ENCODE results near the gene CCNE1. TPM values are rescaled to one million over a fixed set of nuclear protein-coding genes. Genes with fewer than 3 reads are reported as not detected.

CCNE1 gene
- total RNA-seq, 1 donor from 2014 or later = 6.4 TPM

DNA sequence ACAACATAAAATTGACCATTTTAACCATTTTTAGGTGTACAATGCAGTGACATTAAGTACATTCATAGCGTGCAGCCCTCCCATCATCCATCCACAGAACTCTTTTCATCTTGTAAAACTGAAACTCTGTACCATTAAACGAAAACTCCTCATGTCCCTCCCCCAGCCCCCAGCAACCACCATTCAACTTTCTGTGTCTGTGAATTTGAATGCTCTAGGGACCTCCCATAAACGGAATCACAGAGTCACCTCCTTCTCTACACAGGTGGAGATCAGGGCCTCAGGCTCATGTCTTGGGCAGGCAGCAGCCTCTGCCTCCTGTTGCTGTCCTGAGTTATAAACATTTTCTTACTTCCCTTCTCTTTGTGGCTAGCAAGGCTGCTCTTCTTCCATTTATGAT is 7.3 kb upstream of the CCNE1 start:
- H3K4me3 Mint-ChIP-seq (ENCODE audit: unreplicated experiment) = no peak overlapping the region
- TF ChIP-seq, protein P1, sequence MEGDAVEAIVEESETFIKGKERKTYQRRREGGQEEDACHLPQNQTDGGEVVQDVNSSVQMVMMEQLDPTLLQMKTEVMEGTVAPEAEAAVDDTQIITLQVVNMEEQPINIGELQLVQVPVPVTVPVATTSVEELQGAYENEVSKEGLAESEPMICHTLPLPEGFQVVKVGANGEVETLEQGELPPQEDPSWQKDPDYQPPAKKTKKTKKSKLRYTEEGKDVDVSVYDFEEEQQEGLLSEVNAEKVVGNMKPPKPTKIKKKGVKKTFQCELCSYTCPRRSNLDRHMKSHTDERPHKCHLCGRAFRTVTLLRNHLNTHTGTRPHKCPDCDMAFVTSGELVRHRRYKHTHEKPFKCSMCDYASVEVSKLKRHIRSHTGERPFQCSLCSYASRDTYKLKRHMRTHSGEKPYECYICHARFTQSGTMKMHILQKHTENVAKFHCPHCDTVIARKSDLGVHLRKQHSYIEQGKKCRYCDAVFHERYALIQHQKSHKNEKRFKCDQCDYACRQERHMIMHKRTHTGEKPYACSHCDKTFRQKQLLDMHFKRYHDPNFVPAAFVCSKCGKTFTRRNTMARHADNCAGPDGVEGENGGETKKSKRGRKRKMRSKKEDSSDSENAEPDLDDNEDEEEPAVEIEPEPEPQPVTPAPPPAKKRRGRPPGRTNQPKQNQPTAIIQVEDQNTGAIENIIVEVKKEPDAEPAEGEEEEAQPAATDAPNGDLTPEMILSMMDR (IDR thresholded peaks at IDR 0.05; ENCODE audit: partially characterized antibody, unreplicated experiment) = no peak
- H3K36me3 Mint-ChIP-seq (ENCODE audit: unreplicated experiment) = no peaks in the 10 kb centered on the region
- no peak overlapping the region for H3K27ac Mint-ChIP-seq (ENCODE audit: unreplicated experiment)
- no peaks in the 10 kb centered on the region for H3K27me3 Mint-ChIP-seq (ENCODE audit: unreplicated experiment)
- no peak for DNase-seq
- peaks cover 2% of the 10 kb centered on the region for H3K9me3 Mint-ChIP-seq (ENCODE audit: unreplicated experiment)
- H3K4me1 Mint-ChIP-seq (ENCODE audit: low read depth, unreplicated experiment) = no peaks in the 10 kb centered on the region

DNA sequence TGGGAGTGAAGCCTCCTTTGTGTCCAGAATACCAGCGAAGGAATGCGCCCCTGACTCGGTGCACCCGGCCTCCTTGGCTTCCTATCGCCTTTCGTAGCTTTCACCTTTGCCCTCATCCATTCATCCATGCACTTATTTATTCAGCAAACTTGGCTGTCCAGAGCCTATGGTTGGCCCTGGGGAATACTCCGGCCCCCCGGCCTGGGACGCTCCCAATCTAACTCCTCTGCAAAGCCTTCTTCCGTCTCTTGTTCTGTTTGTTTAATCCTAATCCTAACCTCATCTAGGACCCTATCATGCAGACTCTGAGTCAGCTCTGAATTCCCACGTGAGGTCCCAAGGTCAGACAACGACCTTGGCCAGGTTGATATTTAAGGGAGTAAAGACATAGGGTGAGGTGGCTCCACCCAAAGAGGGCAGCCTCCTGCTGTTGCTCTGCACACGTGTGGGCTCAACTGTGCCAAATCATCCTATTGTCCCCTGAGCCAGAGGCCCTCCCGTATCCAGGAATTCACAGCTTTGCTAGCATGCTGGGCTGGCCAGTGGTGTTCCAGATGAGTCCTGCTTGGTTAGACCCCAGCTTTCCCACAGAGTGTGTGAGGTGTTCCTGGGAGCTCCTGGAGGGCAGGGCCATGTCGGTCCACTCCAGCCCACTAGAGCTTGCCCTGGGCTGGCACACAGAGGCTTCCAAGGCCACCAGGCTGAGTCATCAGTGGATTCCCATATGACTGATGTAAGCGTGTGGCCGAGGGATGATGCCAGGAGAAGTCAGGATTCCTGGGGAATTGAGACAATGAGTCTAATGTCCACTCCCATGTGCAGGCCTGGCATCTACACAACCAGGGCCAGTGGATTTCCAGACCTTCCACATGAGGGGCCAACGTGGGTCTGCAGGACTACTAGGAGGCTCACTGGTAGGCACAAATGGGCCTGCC is 6.5 kb upstream of the CCNE1 start:
- no peak overlapping the region for H3K27ac Mint-ChIP-seq (ENCODE audit: unreplicated experiment)
- no peaks in the 10 kb centered on the region for H3K4me1 Mint-ChIP-seq (ENCODE audit: low read depth, unreplicated experiment)
- H3K9me3 Mint-ChIP-seq (ENCODE audit: unreplicated experiment) = peaks cover 6% of the 10 kb centered on the region
- no peaks in the 10 kb centered on the region for H3K27me3 Mint-ChIP-seq (ENCODE audit: unreplicated experiment)
- DNase-seq = no peak
- TF ChIP-seq, protein P1 (IDR thresholded peaks at IDR 0.05; ENCODE audit: partially characterized antibody, unreplicated experiment) = no peak
- no peak overlapping the region for H3K4me3 Mint-ChIP-seq (ENCODE audit: unreplicated experiment)
- no peaks in the 10 kb centered on the region for H3K36me3 Mint-ChIP-seq (ENCODE audit: unreplicated experiment)

DNA sequence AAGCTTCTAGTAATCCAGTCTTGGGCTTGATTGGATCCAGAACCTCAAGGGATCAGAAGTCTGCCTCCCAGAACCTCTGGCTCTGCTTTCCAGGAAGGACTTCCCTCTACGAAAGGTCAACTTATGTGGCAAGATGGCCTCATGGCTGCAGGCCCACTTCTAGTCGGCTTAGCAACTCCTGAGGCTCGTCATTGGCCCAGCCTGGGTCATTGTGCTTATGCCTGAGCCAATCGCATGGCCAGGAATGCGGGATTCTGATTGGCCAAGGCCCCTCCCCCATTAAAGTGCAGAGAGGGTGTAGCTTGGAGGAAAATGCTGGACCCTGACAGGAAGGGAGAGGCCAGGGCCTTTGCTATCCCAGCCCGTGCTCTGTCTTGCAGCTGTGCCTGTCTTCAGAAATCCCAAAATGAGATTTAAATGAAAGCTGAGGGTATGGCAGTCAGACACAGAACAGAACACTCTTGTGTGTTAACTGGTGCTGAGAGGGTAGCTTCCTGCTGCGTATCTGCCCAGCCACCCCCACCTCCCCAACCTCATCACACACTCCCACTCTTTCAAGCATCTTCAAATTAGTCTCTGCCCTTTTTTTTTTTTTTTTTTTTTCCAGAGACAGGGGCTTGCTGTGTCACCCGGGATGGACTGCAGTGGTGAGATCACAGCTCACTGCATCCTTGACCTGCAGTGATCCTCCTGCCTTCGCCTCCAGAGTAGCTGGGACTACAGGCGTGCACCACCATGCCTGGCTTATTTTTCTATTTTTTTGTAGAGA is 5.5 kb upstream of the CCNE1 start:
- peaks cover 8% of the 10 kb centered on the region for H3K9me3 Mint-ChIP-seq (ENCODE audit: unreplicated experiment)
- peak; percentile 41 for DNase-seq
- no peaks in the 10 kb centered on the region for H3K4me1 Mint-ChIP-seq (ENCODE audit: low read depth, unreplicated experiment)
- TF ChIP-seq, protein P1 (IDR thresholded peaks at IDR 0.05; ENCODE audit: partially characterized antibody, unreplicated experiment) = no peak
- no peaks in the 10 kb centered on the region for H3K36me3 Mint-ChIP-seq (ENCODE audit: unreplicated experiment)
- no peak overlapping the region for H3K4me3 Mint-ChIP-seq (ENCODE audit: unreplicated experiment)
- H3K27me3 Mint-ChIP-seq (ENCODE audit: unreplicated experiment) = peaks cover 2% of the 10 kb centered on the region
- H3K27ac Mint-ChIP-seq (ENCODE audit: unreplicated experiment) = no peak overlapping the region

DNA sequence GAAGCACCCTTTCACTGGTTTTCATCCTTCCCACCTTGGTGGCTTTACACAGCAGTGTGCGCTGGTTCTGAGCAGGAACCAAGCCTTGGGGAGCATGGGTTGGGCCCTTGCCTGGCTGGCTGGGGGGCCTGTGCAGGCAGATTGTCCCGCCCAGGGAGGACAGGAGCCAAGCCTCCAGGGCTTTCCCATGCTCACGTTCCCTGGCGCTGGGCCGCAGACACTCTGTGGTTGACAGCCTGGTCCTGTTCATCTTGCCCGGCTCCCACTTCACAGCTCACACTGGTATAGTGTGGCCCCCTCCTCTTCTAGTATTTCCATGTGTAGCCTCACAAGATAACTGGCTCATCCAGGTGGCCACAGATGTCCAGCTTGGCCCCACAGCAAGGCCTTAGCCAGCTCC is 4.6 kb upstream of the CCNE1 start:
- no peak overlapping the region for H3K27ac Mint-ChIP-seq (ENCODE audit: unreplicated experiment)
- H3K4me3 Mint-ChIP-seq (ENCODE audit: unreplicated experiment) = no peak overlapping the region
- H3K4me1 Mint-ChIP-seq (ENCODE audit: low read depth, unreplicated experiment) = no peaks in the 10 kb centered on the region
- peaks cover 8% of the 10 kb centered on the region for H3K9me3 Mint-ChIP-seq (ENCODE audit: unreplicated experiment)
- peaks cover 2% of the 10 kb centered on the region for H3K27me3 Mint-ChIP-seq (ENCODE audit: unreplicated experiment)
- TF ChIP-seq, protein P1 (IDR thresholded peaks at IDR 0.05; ENCODE audit: partially characterized antibody, unreplicated experiment) = no peak
- DNase-seq = no peak
- H3K36me3 Mint-ChIP-seq (ENCODE audit: unreplicated experiment) = no peaks in the 10 kb centered on the region

Measured in glutamatergic neuron (in vitro differentiated cells).